ENCODE data around the gene TRAPPC3L.

TRAPPC3L gene

GRCh38 chr6:116476002-116476678, 69.3 kb downstream of the TRAPPC3L start:
- H2BK15ac ChIP-seq (ENCODE audit: low read depth, poor library complexity, severe bottlenecking) = no peak overlapping the region
- no peak overlapping the region for H2AK5ac ChIP-seq (ENCODE audit: low read length, severe bottlenecking)
- no peak overlapping the region for H4K91ac ChIP-seq (ENCODE audit: low read length)
- H3K36me3 ChIP-seq (ENCODE audit: control insufficient read depth in 1 of 2, insufficient read depth in 2 of 2, low read depth in 1 of 2, low read length in 2 of 2) = no peaks in the 10 kb centered on the region
- H3K27me3 ChIP-seq (ENCODE audit: control insufficient read depth in 1 of 2, insufficient read depth in 1 of 2, low read length in 2 of 2) = no peaks in the 10 kb centered on the region
- peak overlapping the region; percentile 72 for H3K27ac ChIP-seq (ENCODE audit: low read length, poor library complexity, severe bottlenecking)
- no peak for DNase-seq
- H3K9ac ChIP-seq (ENCODE audit: low read length) = no peak overlapping the region
- no peak overlapping the region for H2AFZ ChIP-seq (ENCODE audit: low read depth, low read length)
- H2BK12ac ChIP-seq (ENCODE audit: low read length in 2 of 2) = no peak overlapping the region
- H3K14ac ChIP-seq (ENCODE audit: low read length in 2 of 2) = no peak overlapping the region
- no peaks in the 10 kb centered on the region for H3K4me1 ChIP-seq (ENCODE audit: control insufficient read depth, insufficient read depth, low read depth, low read length)
- peak overlapping the region; percentile 22 for H3K4me2 ChIP-seq (ENCODE audit: low read length, poor library complexity, severe bottlenecking)
- 100% methylated on average over 1 of the region's 5 CpGs for WGBS
- no peak overlapping the region for H3K23ac ChIP-seq (ENCODE audit: low read length in 2 of 2)
- H2BK5ac ChIP-seq (ENCODE audit: low read depth, low read length, poor library complexity, severe bottlenecking) = no peak overlapping the region
- H3K79me1 ChIP-seq (replicated peaks; ENCODE audit: low read length, poor library complexity, severe bottlenecking) = no peaks in the 10 kb centered on the region
- no peak overlapping the region for H3K18ac ChIP-seq (ENCODE audit: low read depth in 1 of 2, low read length in 2 of 2)
- no peak overlapping the region for H3K4me3 ChIP-seq (ENCODE audit: insufficient read depth in 1 of 2, low read depth in 1 of 2, low read length in 2 of 2)
- H4K8ac ChIP-seq (ENCODE audit: low read length) = no peak overlapping the region
- no peaks in the 10 kb centered on the region for H3K9me3 ChIP-seq (ENCODE audit: control insufficient read depth, low read length)
- no peak overlapping the region for H2BK120ac ChIP-seq (ENCODE audit: low read depth, low read length)
- H3K4ac ChIP-seq (ENCODE audit: low read depth in 1 of 2, low read length in 2 of 2) = no peak overlapping the region

- H3K23ac ChIP-seq (ENCODE audit: low read length in 2 of 2) = no peak overlapping the region
- H2BK12ac ChIP-seq (ENCODE audit: low read length in 2 of 2) = no peak overlapping the region
- no peak overlapping the region for H2AK5ac ChIP-seq (ENCODE audit: low read length, severe bottlenecking)
- H3K9me3 ChIP-seq (ENCODE audit: control insufficient read depth, low read length) = no peaks in the 10 kb centered on the region
- DNase-seq = no peak
- H3K4me1 ChIP-seq (ENCODE audit: control insufficient read depth, insufficient read depth, low read depth, low read length) = no peaks in the 10 kb centered on the region
- WGBS = 100% methylated on average over 1 of the region's 1 CpG
- H3K4me3 ChIP-seq (ENCODE audit: insufficient read depth in 1 of 2, low read depth in 1 of 2, low read length in 2 of 2) = no peak overlapping the region
- no peak overlapping the region for H3K9ac ChIP-seq (ENCODE audit: low read length)
- H3K4me2 ChIP-seq (ENCODE audit: low read length, poor library complexity, severe bottlenecking) = no peak overlapping the region
- no peak overlapping the region for H4K91ac ChIP-seq (ENCODE audit: low read length)
- no peak overlapping the region for H3K18ac ChIP-seq (ENCODE audit: low read depth in 1 of 2, low read length in 2 of 2)
- no peak overlapping the region for H4K8ac ChIP-seq (ENCODE audit: low read length)
- H2AFZ ChIP-seq (ENCODE audit: low read depth, low read length) = no peak overlapping the region
- H2BK120ac ChIP-seq (ENCODE audit: low read depth, low read length) = no peak overlapping the region
- no peaks in the 10 kb centered on the region for H3K36me3 ChIP-seq (ENCODE audit: control insufficient read depth in 1 of 2, insufficient read depth in 2 of 2, low read depth in 1 of 2, low read length in 2 of 2)
- no peak overlapping the region for H3K4ac ChIP-seq (ENCODE audit: low read depth in 1 of 2, low read length in 2 of 2)
- no peaks in the 10 kb centered on the region for H3K79me1 ChIP-seq (replicated peaks; ENCODE audit: low read length, poor library complexity, severe bottlenecking)
- H3K27me3 ChIP-seq (ENCODE audit: control insufficient read depth in 1 of 2, insufficient read depth in 1 of 2, low read length in 2 of 2) = no peaks in the 10 kb centered on the region
- H3K14ac ChIP-seq (ENCODE audit: low read length in 2 of 2) = no peak overlapping the region
- H2BK15ac ChIP-seq (ENCODE audit: low read depth, poor library complexity, severe bottlenecking) = no peak overlapping the region
- H2BK5ac ChIP-seq (ENCODE audit: low read depth, low read length, poor library complexity, severe bottlenecking) = no peak overlapping the region
- no peak overlapping the region for H3K27ac ChIP-seq (ENCODE audit: low read length, poor library complexity, severe bottlenecking)
Measured at GRCh38 chr6:116475141-116475540, 70.3 kb downstream of the TRAPPC3L start.

GRCh38 chr6:116472706-116473105, 72.8 kb downstream of the TRAPPC3L start:
- Histone ChIP-seq H3K4me1 (ENCODE audit: control insufficient read depth, insufficient read depth, low read depth, low read length) (no peaks in the 10 kb centered on the region), H4K91ac (ENCODE audit: low read length) (no peak overlapping the region), H3K36me3 (ENCODE audit: control insufficient read depth in 1 of 2, insufficient read depth in 2 of 2, low read depth in 1 of 2, low read length in 2 of 2) (no peaks in the 10 kb centered on the region), H3K9ac (ENCODE audit: low read length) (no peak overlapping the region), H3K79me1 (replicated peaks; ENCODE audit: low read length, poor library complexity, severe bottlenecking) (no peaks in the 10 kb centered on the region), H3K27me3 (ENCODE audit: control insufficient read depth in 1 of 2, insufficient read depth in 1 of 2, low read length in 2 of 2) (no peaks in the 10 kb centered on the region), H2BK120ac (ENCODE audit: low read depth, low read length) (no peak overlapping the region), H3K4me3 (ENCODE audit: insufficient read depth in 1 of 2, low read depth in 1 of 2, low read length in 2 of 2) (no peak overlapping the region), H3K23ac (ENCODE audit: low read length in 2 of 2) (no peak overlapping the region), H2BK15ac (ENCODE audit: low read depth, poor library complexity, severe bottlenecking) (no peak overlapping the region), H4K8ac (ENCODE audit: low read length) (no peak overlapping the region), H2BK12ac (ENCODE audit: low read length in 2 of 2) (no peak overlapping the region), H3K18ac (ENCODE audit: low read depth in 1 of 2, low read length in 2 of 2) (no peak overlapping the region), H2BK5ac (ENCODE audit: low read depth, low read length, poor library complexity, severe bottlenecking) (no peak overlapping the region), H2AFZ (ENCODE audit: low read depth, low read length) (no peak overlapping the region), H2AK5ac (ENCODE audit: low read length, severe bottlenecking) (no peak overlapping the region), H3K14ac (ENCODE audit: low read length in 2 of 2) (no peak overlapping the region), H3K4ac (ENCODE audit: low read depth in 1 of 2, low read length in 2 of 2) (no peak overlapping the region), H3K9me3 (ENCODE audit: control insufficient read depth, low read length) (no peaks in the 10 kb centered on the region), H3K4me2 (ENCODE audit: low read length, poor library complexity, severe bottlenecking) (no peak overlapping the region), H3K27ac (ENCODE audit: low read length, poor library complexity, severe bottlenecking) (no peak overlapping the region)
- 92% methylated on average over 3 of the region's 3 CpGs for WGBS
- DNase-seq = no peak

GRCh38 chr6:116471531-116471930, 74.0 kb downstream of the TRAPPC3L start:
- Histone ChIP-seq H3K9me3 (ENCODE audit: control insufficient read depth, low read length) (no peaks in the 10 kb centered on the region), H4K91ac (ENCODE audit: low read length) (no peak overlapping the region), H3K9ac (ENCODE audit: low read length) (no peak overlapping the region), H2BK12ac (ENCODE audit: low read length in 2 of 2) (no peak overlapping the region), H2AFZ (ENCODE audit: low read depth, low read length) (no peak overlapping the region), H3K36me3 (ENCODE audit: control insufficient read depth in 1 of 2, insufficient read depth in 2 of 2, low read depth in 1 of 2, low read length in 2 of 2) (no peaks in the 10 kb centered on the region), H3K4me1 (ENCODE audit: control insufficient read depth, insufficient read depth, low read depth, low read length) (no peaks in the 10 kb centered on the region), H3K23ac (ENCODE audit: low read length in 2 of 2) (no peak overlapping the region), H3K4me2 (ENCODE audit: low read length, poor library complexity, severe bottlenecking) (no peak overlapping the region), H2AK5ac (ENCODE audit: low read length, severe bottlenecking) (no peak overlapping the region), H3K27ac (ENCODE audit: low read length, poor library complexity, severe bottlenecking) (no peak overlapping the region), H4K8ac (ENCODE audit: low read length) (no peak overlapping the region), H2BK5ac (ENCODE audit: low read depth, low read length, poor library complexity, severe bottlenecking) (no peak overlapping the region), H3K27me3 (ENCODE audit: control insufficient read depth in 1 of 2, insufficient read depth in 1 of 2, low read length in 2 of 2) (no peaks in the 10 kb centered on the region), H3K4me3 (ENCODE audit: insufficient read depth in 1 of 2, low read depth in 1 of 2, low read length in 2 of 2) (no peak overlapping the region), H2BK120ac (ENCODE audit: low read depth, low read length) (no peak overlapping the region), H2BK15ac (ENCODE audit: low read depth, poor library complexity, severe bottlenecking) (no peak overlapping the region), H3K18ac (ENCODE audit: low read depth in 1 of 2, low read length in 2 of 2) (no peak overlapping the region), H3K79me1 (replicated peaks; ENCODE audit: low read length, poor library complexity, severe bottlenecking) (no peaks in the 10 kb centered on the region), H3K14ac (ENCODE audit: low read length in 2 of 2) (no peak overlapping the region), H3K4ac (ENCODE audit: low read depth in 1 of 2, low read length in 2 of 2) (no peak overlapping the region)
- no peak for DNase-seq
- WGBS = 86% methylated on average over 1 of the region's 1 CpG
